Aorta (tissue), 5 donors: ENCODE measurements around the gene SPATA9. TPM values are rescaled to one million over a fixed set of nuclear protein-coding genes. Genes with fewer than 3 reads are reported as not detected.

Source experiments
- ATAC-seq: fragments of 200-7000 bp; cut with Tn5 transposase; one replicate; pipeline ENCODE4 v1.9.1; 2022; ENCODE audit warnings: moderate library complexity; ENCODE audit not compliant: low FRiP score
- DNase-seq, 2 donors: peaks; one replicate each; pipeline ENCODE4 v3.0.0-alpha.2; 2020
- H3K27ac ChIP-seq, 2 donors: one replicate each; pipeline ENCODE4 v1.5.1; 2013; ENCODE audit warnings: low read length in 2 of 2, mild to moderate bottlenecking in 2 of 2, moderate library complexity in 2 of 2, control low read depth in 1 of 2, inconsistent platforms in 1 of 2, low read depth in 1 of 2
- H3K27me3 ChIP-seq, 2 donors: one replicate each; pipeline ENCODE4 v1.6.1; 2013; ENCODE audit warnings: control low read depth in 1 of 2, low read length in 1 of 2, mild to moderate bottlenecking in 1 of 2, moderate library complexity in 1 of 2; ENCODE audit not compliant: insufficient read depth in 2 of 2, control insufficient read depth in 1 of 2
- H3K36me3 ChIP-seq, 2 donors: one replicate each; pipeline ENCODE4 v1.6.1; 2013; ENCODE audit warnings: control low read depth in 1 of 2, low read length in 1 of 2, mild to moderate bottlenecking in 1 of 2; ENCODE audit not compliant: insufficient read depth in 2 of 2, control insufficient read depth in 1 of 2
- H3K4me1 ChIP-seq, 2 donors: one replicate each; pipeline ENCODE4 v1.6.1; 2013; ENCODE audit warnings: low read length in 2 of 2, control low read depth in 1 of 2, mild to moderate bottlenecking in 1 of 2, moderate library complexity in 1 of 2; ENCODE audit not compliant: insufficient read depth in 2 of 2, control insufficient read depth in 1 of 2
- H3K4me3 ChIP-seq, 2 donors: one replicate each; pipeline ENCODE4 v1.5.1; 2013; ENCODE audit warnings: low read length in 2 of 2, control low read depth in 1 of 2, mild to moderate bottlenecking in 1 of 2
- H3K9me3 ChIP-seq: one replicate; pipeline ENCODE4 v1.6.1; 2013; ENCODE audit warnings: mild to moderate bottlenecking, low read length; ENCODE audit not compliant: control insufficient read depth
- WGBS, 2 donors: extraction: QIAGEN DNeasy Blood & Tissue Kit; methylation state at CpG; one replicate each; pipeline ENCODE4 v1.1.7; 2013; 5-methylcytosine and 5-hydroxymethylcytosine counted together
- intact Hi-C, 2 donors: fragments of 100-400 bp; cut with DNase I; formaldehyde crosslinking; loops; one replicate each; pipeline versions ENCODE4 v1.14.2 to v1.15.0; 2022
- polyA plus RNA-seq, 2 donors: library from polyadenylated mRNA; stranded (reverse); fragments of 200-250 nt; gene quantifications; one replicate each; pipeline ENCODE4 v1.2.3, GENCODE V29; 2013
- total RNA-seq, 2 donors: library from RNA; stranded (reverse); fragmentation: NEBNext Ultra II Directional; extraction: Animal tissue kit (Norgen Biotek cat#: 25700); gene quantifications; one replicate each; pipeline ENCODE4 v1.2.1, GENCODE V29; 2021
- donor health status: healthy with polysubstance abuse.
- donor health status: Bipolar disorder and iron deficiency.
- donor health status: DM: no; HTN: no; CAD: no.
- donor health status: DM: no; HTN: no; CAD: no.
- donor health status: DM: yes; HTN: yes; CAD: no.

Gene SPATA9
- total and polyA plus RNA-seq, 4 donors: 0.38 to 0.60 (median 0.45) TPM; not detected in 1

DNA sequence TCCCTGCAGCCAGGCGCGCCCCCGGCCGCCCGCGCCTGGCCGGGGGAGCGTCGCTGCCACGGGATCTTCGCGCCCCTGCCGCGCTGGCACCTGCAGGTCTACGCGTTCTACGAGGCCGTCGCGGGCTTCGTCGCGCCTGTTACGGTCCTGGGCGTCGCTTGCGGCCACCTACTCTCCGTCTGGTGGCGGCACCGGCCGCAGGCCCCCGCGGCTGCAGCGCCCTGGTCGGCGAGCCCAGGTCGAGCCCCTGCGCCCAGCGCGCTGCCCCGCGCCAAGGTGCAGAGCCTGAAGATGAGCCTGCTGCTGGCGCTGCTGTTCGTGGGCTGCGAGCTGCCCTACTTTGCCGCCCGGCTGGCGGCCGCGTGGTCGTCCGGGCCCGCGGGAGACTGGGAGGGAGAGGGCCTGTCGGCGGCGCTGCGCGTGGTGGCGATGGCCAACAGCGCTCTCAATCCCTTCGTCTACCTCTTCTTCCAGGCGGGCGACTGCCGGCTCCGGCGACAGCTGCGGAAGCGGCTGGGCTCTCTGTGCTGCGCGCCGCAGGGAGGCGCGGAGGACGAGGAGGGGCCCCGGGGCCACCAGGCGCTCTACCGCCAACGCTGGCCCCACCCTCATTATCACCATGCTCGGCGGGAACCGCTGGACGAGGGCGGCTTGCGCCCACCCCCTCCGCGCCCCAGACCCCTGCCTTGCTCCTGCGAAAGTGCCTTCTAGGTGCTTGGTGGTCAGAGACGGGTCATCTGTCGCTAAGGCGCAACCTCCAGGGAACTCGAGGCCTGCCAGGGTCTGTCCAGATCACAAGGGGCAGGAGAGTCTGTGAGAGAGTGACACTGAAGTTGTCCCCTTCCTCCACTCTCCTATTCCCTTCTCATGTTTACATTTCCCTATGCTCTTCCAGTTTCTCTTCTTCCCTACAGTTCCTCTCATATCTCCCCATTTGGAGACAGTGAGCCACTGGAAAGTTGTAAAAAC lies 61.6 kb downstream of the SPATA9 start:
- H3K9me3 ChIP-seq: no peaks in the 10 kb centered on the region
- H3K4me1 ChIP-seq: no peaks in the 10 kb centered on the region
- H3K4me3 ChIP-seq: peak overlapping the region; percentile 42 to 50
- H3K27ac ChIP-seq: no peak overlapping the region
- no peaks in the 10 kb centered on the region for H3K27me3 ChIP-seq
- no peaks in the 10 kb centered on the region for H3K36me3 ChIP-seq
- WGBS, 2 donors: 3 to 4% methylated on average over 84 to 92 of the region's 92 CpGs
- DNase-seq (peak; percentile 52 to 81), ATAC-seq (peak; percentile 65)
- intact Hi-C loops: no loop called here

DNA sequence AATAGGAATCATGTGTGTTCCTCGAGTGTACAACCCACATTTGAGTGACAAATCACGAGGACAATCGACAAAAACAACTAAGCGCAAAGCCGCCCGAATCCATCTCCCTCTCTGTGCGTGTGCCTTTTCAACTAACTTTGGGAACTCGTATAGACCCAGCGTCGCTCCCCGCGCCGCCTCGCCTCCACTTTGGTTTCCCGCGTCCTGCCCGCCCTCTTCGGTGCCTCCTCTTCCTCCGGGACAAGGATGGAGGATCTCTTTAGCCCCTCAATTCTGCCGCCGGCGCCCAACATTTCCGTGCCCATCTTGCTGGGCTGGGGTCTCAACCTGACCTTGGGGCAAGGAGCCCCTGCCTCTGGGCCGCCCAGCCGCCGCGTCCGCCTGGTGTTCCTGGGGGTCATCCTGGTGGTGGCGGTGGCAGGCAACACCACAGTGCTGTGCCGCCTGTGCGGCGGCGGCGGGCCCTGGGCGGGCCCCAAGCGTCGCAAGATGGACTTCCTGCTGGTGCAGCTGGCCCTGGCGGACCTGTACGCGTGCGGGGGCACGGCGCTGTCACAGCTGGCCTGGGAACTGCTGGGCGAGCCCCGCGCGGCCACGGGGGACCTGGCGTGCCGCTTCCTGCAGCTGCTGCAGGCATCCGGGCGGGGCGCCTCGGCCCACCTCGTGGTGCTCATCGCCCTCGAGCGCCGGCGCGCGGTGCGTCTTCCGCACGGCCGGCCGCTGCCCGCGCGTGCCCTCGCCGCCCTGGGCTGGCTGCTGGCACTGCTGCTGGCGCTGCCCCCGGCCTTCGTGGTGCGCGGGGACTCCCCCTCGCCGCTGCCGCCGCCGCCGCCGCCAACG lies 62.5 kb downstream of the SPATA9 start, which contains the start of gene GPR150:
Gene GPR150 (plus strand): TSS at position 58 of the 840 bp plus-strand sequence. CDS start 189 bp downstream, at position 247.
- H3K36me3 ChIP-seq: no peaks in the 10 kb centered on the region
- H3K27me3 ChIP-seq: no peaks in the 10 kb centered on the region
- H3K4me3 ChIP-seq: peak within 1 kb of the TSS; percentile 42 to 50
- DNase-seq (peak; percentile 77 to 85), ATAC-seq (peak; percentile 65)
- no peak within 1 kb of the TSS for H3K27ac ChIP-seq
- intact Hi-C loops: no loop called here
- no peaks in the 10 kb centered on the region for H3K4me1 ChIP-seq
- WGBS, 2 donors: 0 to 1% methylated on average over 65 to 85 of the region's 85 CpGs
- H3K9me3 ChIP-seq: no peaks in the 10 kb centered on the region

DNA sequence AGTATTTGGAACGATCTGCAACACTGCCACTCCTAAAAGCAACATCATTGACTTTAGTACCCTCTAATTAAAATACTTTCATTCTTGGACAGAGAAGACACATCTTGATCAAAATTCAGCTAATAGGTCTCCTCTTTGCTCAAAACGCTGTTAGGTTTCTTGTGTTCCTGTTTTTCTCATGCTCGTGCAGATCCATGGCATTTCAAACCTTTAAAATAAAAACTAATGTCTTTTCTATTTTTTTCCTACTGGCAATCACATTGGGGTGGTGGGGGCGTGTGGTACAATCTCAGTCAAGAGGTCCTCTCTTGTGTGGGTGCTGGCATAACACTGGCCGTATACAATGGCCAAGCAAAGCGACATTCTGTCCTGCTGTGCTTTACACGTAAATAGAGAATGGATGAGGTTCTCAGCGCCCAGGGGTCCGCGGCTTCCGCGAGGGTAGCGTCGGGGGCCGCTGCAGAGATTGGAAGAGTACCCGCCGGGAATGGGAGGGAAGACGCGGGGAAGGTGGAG lies 63.2 kb downstream of the SPATA9 start:
- DNase-seq: no peak
- WGBS, 2 donors: 14% methylated on average over 19 of the region's 19 CpGs
- no peak overlapping the region for H3K27ac ChIP-seq
- intact Hi-C loops: no loop called here
- H3K27me3 ChIP-seq: no peaks in the 10 kb centered on the region
- no peaks in the 10 kb centered on the region for H3K4me1 ChIP-seq
- H3K36me3 ChIP-seq: no peaks in the 10 kb centered on the region
- peak overlapping the region in 1 of 2 donors; percentile 50 for H3K4me3 ChIP-seq
- ATAC-seq: peak; percentile 37
- no peaks in the 10 kb centered on the region for H3K9me3 ChIP-seq

DNA sequence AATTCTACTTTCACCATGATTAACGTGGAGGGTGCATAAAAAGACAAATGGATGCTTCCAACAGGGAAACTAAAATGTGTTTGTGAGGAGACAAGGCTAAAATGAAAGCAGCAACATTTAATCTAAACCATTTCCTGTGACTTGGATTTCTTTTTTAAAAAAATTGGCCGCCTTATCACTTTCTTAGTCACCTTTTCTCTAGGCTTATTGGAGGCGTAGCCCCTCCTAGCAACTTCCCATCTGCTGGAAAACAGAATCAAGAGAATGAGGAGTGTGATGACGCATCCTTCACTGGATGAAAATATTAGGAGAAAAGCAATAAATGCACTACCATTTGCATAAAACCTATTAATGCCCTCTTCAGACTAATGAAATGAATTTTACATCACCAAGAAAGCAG lies 63.7 kb downstream of the SPATA9 start:
- intact Hi-C loops: no loop called here
- Histone ChIP-seq H3K36me3 (no peaks in the 10 kb centered on the region), H3K4me1 (no peaks in the 10 kb centered on the region), H3K4me3 (no peak overlapping the region), H3K9me3 (no peaks in the 10 kb centered on the region), H3K27me3 (no peaks in the 10 kb centered on the region), H3K27ac (no peak overlapping the region)
- WGBS, 2 donors: 93 to 98% methylated on average over 4 of the region's 4 CpGs
- no peak for DNase-seq
- ATAC-seq: no peak

GRCh38 chr5:95617057-95617456 lies 65.7 kb downstream of the SPATA9 start:
- peaks cover 2% of the 10 kb centered on the region for H3K9me3 ChIP-seq
- intact Hi-C loops: no loop called here
- no peak overlapping the region for H3K27ac ChIP-seq
- WGBS, 2 donors: 89 to 96% methylated on average over 5 of the region's 5 CpGs
- H3K4me1 ChIP-seq: no peaks in the 10 kb centered on the region
- no peak overlapping the region for H3K4me3 ChIP-seq
- H3K27me3 ChIP-seq: no peaks in the 10 kb centered on the region
- no peak for DNase-seq
- H3K36me3 ChIP-seq: no peaks in the 10 kb centered on the region
- no peak for ATAC-seq

DNA sequence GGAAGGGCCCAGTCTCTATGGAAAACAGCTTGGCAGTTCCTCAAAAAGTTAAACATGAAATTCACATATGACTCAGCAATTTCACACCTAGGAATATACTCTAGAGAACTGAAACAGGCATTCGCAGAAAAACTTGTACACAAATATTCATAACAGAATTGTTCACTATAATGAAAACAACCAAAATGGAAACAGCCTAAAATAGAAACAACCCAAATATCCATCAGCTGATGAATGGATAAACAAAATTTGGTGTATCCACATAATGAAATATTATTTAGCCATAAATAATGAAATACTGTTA lies 67.7 kb downstream of the SPATA9 start:
- Histone ChIP-seq H3K27me3 (no peaks in the 10 kb centered on the region), H3K4me1 (no peaks in the 10 kb centered on the region), H3K4me3 (no peak overlapping the region), H3K9me3 (peaks cover 2% of the 10 kb centered on the region), H3K36me3 (no peaks in the 10 kb centered on the region), H3K27ac (no peak overlapping the region)
- intact Hi-C loops: no loop called here
- ATAC-seq (no peak), DNase-seq (no peak)
- 85 to 92% methylated on average over 1 of the region's 1 CpG for WGBS, 2 donors

DNA sequence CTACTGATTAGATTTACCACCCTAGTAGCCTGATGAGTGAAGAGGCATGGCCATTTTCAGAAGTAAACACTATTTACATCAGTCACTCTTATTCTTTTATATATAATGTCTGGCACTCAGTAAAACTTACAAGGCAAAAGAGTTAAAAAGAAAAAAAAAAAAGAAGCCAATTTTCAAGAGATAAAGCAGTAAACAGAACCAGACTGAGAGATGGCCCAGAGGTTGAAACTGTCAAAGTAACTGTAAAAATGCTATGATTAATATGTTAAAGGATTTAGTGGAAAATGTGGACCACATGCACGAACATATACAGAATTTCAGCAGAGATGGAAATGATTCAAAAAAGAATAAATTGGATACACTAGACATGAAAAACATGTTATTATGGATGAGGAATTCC lies 69.3 kb downstream of the SPATA9 start:
- ATAC-seq: no peak
- DNase-seq: no peak
- 96 to 97% methylated on average over 1 of the region's 1 CpG for WGBS, 2 donors
- Histone ChIP-seq H3K27me3 (no peaks in the 10 kb centered on the region), H3K4me3 (no peak overlapping the region), H3K36me3 (no peaks in the 10 kb centered on the region), H3K27ac (no peak overlapping the region), H3K9me3 (peaks cover 2% of the 10 kb centered on the region), H3K4me1 (no peaks in the 10 kb centered on the region)
- intact Hi-C loops: no loop called here

DNA sequence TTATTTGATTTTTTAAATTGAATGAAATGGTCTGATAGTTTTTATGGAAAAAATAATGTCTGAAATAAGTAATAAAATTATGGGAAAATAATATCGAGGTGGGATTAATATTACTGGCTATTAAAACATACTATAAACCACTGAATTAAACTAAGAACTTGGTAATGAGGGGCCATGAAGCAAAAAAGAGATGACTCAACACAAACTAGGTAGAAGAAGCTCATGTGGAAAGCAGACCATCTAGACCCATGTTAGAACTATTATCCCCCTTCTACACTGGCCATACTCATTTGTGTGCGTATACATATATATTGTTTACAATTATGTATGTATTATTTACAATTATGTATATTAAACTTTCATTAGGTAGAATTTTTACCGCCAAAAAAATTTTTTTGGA lies 71.4 kb downstream of the SPATA9 start:
- intact Hi-C loops: no loop called here
- no peaks in the 10 kb centered on the region for H3K27me3 ChIP-seq
- ATAC-seq (no peak), DNase-seq (no peak)
- H3K9me3 ChIP-seq: peaks cover 2% of the 10 kb centered on the region
- H3K36me3 ChIP-seq: no peaks in the 10 kb centered on the region
- 93 to 95% methylated on average over 3 of the region's 3 CpGs for WGBS, 2 donors
- H3K4me1 ChIP-seq: no peaks in the 10 kb centered on the region
- no peak overlapping the region for H3K27ac ChIP-seq
- H3K4me3 ChIP-seq: no peak overlapping the region
